A549 (cell line): Measurements from ENCODE around the gene VAPA. TPM values are rescaled to one million over a fixed set of nuclear protein-coding genes. Genes with fewer than 3 reads are reported as not detected.

Source experiments
- ATAC-seq, 2 experiments: fragments of 200-7000 bp in 1 of 2; fragments of >200 bp in 1 of 2; cut with Nextera tagmentation in 1 of 2; cut with Tn5 transposase in 1 of 2; 3 replicates each; pipeline versions ENCODE4 v1.8.0 to v1.9.1; 2018 to 2020; ENCODE audit warnings: mild to moderate bottlenecking in 1 of 2, moderate library complexity in 1 of 2
- CTCF ChIA-PET: fragments of 300-600 bp; sonication (Branson Sonifier 250); formaldehyde crosslinking; extraction: SDS; loops from one replicate; lab custom pipeline; 2021; ENCODE audit warnings: antibody characterized with exemption, inconsistent platforms; lab: Yijun Ruan, JAX
- POLR2A ChIA-PET: fragments of 350-600 bp; formaldehyde crosslinking; extraction: SDS; loops from one replicate; lab custom pipeline; 2021; ENCODE audit warnings: antibody characterized with exemption, inconsistent platforms; lab: Yijun Ruan, JAX
- DNase-seq, 2 experiments: peaks; one replicate each; pipeline versions ENCODE4 v3.0.0 to v3.0.0-alpha.2; 2011 to 2016; ENCODE audit warnings: low read depth in 1 of 2, low spot score in 1 of 2
- FAIRE-seq: peaks from 2 replicates; lab custom pipeline; 2011; peaks lifted over from hg19 to GRCh38; lab: Jason Lieb, UNC
- H3K27ac ChIP-seq, 2 experiments: fragments of >200 bp; sonication (Bioruptor Twin); formaldehyde crosslinking; 3 replicates each; pipeline ENCODE4 v1.5.1; 2016 to 2017
- H3K4me1 ChIP-seq: fragments of >200 bp; sonication (Bioruptor Twin); formaldehyde crosslinking; 3 replicates; pipeline ENCODE4 v1.6.1; 2016
- H3K4me2 ChIP-seq: fragments of >200 bp; sonication (Bioruptor Twin); formaldehyde crosslinking; 3 replicates; pipeline ENCODE4 v1.6.1; 2016
- H3K4me3 ChIP-seq: fragments of >200 bp; sonication (Bioruptor Twin); formaldehyde crosslinking; 3 replicates; pipeline ENCODE4 v1.5.1; 2016
- H3K9me3 ChIP-seq: fragments of >200 bp; sonication (Bioruptor Twin); formaldehyde crosslinking; 3 replicates; pipeline ENCODE4 v1.6.1; 2016
- ATOH8 ChIP-seq: fragments of 250-450 bp; sonication (Bioruptor Pico); IDR thresholded peaks from 2 replicates; pipeline ENCODE4 v1.5.0; 2020; ENCODE audit warnings: low read depth, mild to moderate bottlenecking, moderate library complexity
- BHLHE40 ChIP-seq: IDR thresholded peaks from 2 replicates; pipeline ENCODE4 v1.6.1; 2012; ENCODE audit warnings: low read depth, low read length, inconsistent platforms
- CBX8 ChIP-seq: fragments of 200-600 bp; sonication (generic); IDR thresholded peaks from 2 replicates; pipeline ENCODE4 v1.6.1; 2016
- CEBPB ChIP-seq, 2 experiments: fragments of >200 bp in 1 of 2; sonication (Bioruptor Twin) in 1 of 2; formaldehyde crosslinking in 1 of 2; IDR thresholded peaks; 2 replicates each; pipeline ENCODE4 v1.6.1; 2012 to 2016
- CTCF ChIP-seq: fragments of >200 bp; sonication (Bioruptor Twin); formaldehyde crosslinking; IDR thresholded peaks from 3 replicates; pipeline ENCODE4 v1.5.1; 2016
- EHF ChIP-seq: fragments of 250-450 bp; sonication (Bioruptor Pico); IDR thresholded peaks from 2 replicates; pipeline ENCODE4 v1.5.0; 2020; ENCODE audit warnings: mild to moderate bottlenecking
- ESRRA ChIP-seq: fragments of 150-350 bp; IDR thresholded peaks from 2 replicates; pipeline ENCODE4 v1.6.1; 2014; ENCODE audit warnings: mild to moderate bottlenecking, low read length, borderline replicate concordance
- FOXS1 ChIP-seq: fragments of 250-450 bp; sonication (Bioruptor Pico); IDR thresholded peaks from 2 replicates; pipeline ENCODE4 v1.5.0; 2020; ENCODE audit warnings: mild to moderate bottlenecking, moderate library complexity
- GATA3 ChIP-seq: IDR thresholded peaks from 2 replicates; pipeline ENCODE4 v1.6.1; 2012; ENCODE audit warnings: borderline replicate concordance
- HES2 ChIP-seq: fragments of >200 bp; sonication (Bioruptor Twin); formaldehyde crosslinking; IDR thresholded peaks from 2 replicates; pipeline ENCODE4 v1.6.1; 2016
- HEYL ChIP-seq: fragments of 250-450 bp; sonication (Bioruptor Pico); IDR thresholded peaks from 2 replicates; pipeline ENCODE4 v1.8.0; 2021; ENCODE audit warnings: mild to moderate bottlenecking, moderate library complexity
- HOXA7 ChIP-seq: fragments of 250-450 bp; sonication (Bioruptor Pico); IDR thresholded peaks from 2 replicates; pipeline ENCODE4 v1.5.0; 2020; ENCODE audit warnings: mild to moderate bottlenecking, moderate library complexity
- HOXB5 ChIP-seq: fragments of 250-450 bp; sonication (Bioruptor Pico); IDR thresholded peaks from 2 replicates; pipeline ENCODE4 v1.5.0; 2020; ENCODE audit warnings: mild to moderate bottlenecking, moderate library complexity
- MAX ChIP-seq: IDR thresholded peaks from 2 replicates; pipeline ENCODE4 v1.6.1; 2012
- NR3C1 ChIP-seq: fragments of >200 bp; sonication (Bioruptor Twin); formaldehyde crosslinking; IDR thresholded peaks from 3 replicates; pipeline ENCODE4 v1.6.1; 2017
- PBX3 ChIP-seq: IDR thresholded peaks from 2 replicates; pipeline ENCODE4 v1.6.1; 2012
- RAD21 ChIP-seq, 2 experiments: fragments of >200 bp in 1 of 2; sonication (Bioruptor Twin) in 1 of 2; formaldehyde crosslinking in 1 of 2; IDR thresholded peaks in 1 of 2; conservative IDR thresholded peaks in 1 of 2; 2 replicates in 1 of 2; 3 replicates in 1 of 2; pipeline ENCODE4 v1.6.1; 2012 to 2018; ENCODE audit warnings: inconsistent platforms in 1 of 2
- RCOR1 ChIP-seq: fragments of 150-350 bp; IDR thresholded peaks from 2 replicates; pipeline ENCODE4 v1.6.1; 2014; ENCODE audit warnings: antibody characterized with exemption, low read length, low read depth
- REST ChIP-seq: fragments of 200-600 bp; sonication (generic); IDR thresholded peaks from 2 replicates; pipeline ENCODE4 v1.6.1; 2016; ENCODE audit warnings: antibody characterized with exemption, mild to moderate bottlenecking, moderate library complexity
- RFX5 ChIP-seq: fragments of 450-650 bp; IDR thresholded peaks from 2 replicates; pipeline ENCODE4 v1.7.1; 2014; ENCODE audit warnings: antibody characterized with exemption, mild to moderate bottlenecking, moderate library complexity
- ZC3H11A ChIP-seq: fragments of 450-650 bp; IDR thresholded peaks from 2 replicates; pipeline ENCODE4 v1.6.1; 2014; ENCODE audit warnings: antibody characterized with exemption, mild to moderate bottlenecking
- whole genome bisulfite sequencing: methylation state at CpG from one replicate; pipeline ENCODE4 v1.1.6; 2017; ENCODE audit errors: missing lambda C conversion rate; 5-methylcytosine and 5-hydroxymethylcytosine counted together
- polyA plus RNA-seq, 4 experiments: library from polyadenylated mRNA; depleted of rRNA in 3 of 4; stranded (reverse); fragments of >200 nt; fragmentation: RNase III in 1 of 4; extraction: RNeasy Plus Mini Kit Qiagen cat#74134 plus additional on column Dnase treatment in 1 of 4; gene quantifications; 2 replicates in 3 of 4; 3 replicates in 1 of 4; pipeline ENCODE4 v1.2.3, GENCODE V29; 2011 to 2017

VAPA gene
- polyA plus RNA-seq, 2 of the 4 experiments (the other 2 are of a cell fraction) = 161 to 391 TPM

- ATAC-seq (no peak), DNase-seq (no peak), FAIRE-seq (no peak)
- Histone ChIP-seq H3K9me3 (peaks cover 27% of the 10 kb centered on the region), H3K27ac (peak overlapping the region in 1 of 2 experiments; percentile 34; a peak in 3 of 6 replicates), H3K4me2 (no peak overlapping the region), H3K4me1 (peaks cover 32% of the 10 kb centered on the region), H3K4me3 (no peak overlapping the region)
- TF ChIP-seq FOXS1 (CRISPR knock-in tag) = no peak
- TF ChIP-seq BHLHE40 = no peak
- no peak for TF ChIP-seq MAX
- no peak for TF ChIP-seq CBX8
- TF ChIP-seq RCOR1 = no peak
- TF ChIP-seq EHF (CRISPR knock-in tag) = no peak
- TF ChIP-seq RFX5 = no peak
- TF ChIP-seq ZC3H11A = no peak
- WGBS = 89% methylated on average over 2 of the region's 3 CpGs
- CTCF ChIA-PET = interaction anchor here (0.7 to 1.0 kb wide), 2 partner anchors 15 to 84 kb away, joined by 3 read pairs; no protein-coding TSS in a partner anchor
- POLR2A ChIA-PET = no interaction called here
Measured at GRCh38 chr18:9866627-9867026, 47.2 kb upstream of the VAPA start.

- DNase-seq = no peak
- H3K9me3 ChIP-seq = peaks cover 27% of the 10 kb centered on the region
- peaks cover 32% of the 10 kb centered on the region for H3K4me1 ChIP-seq
- no peak overlapping the region for H3K4me2 ChIP-seq
- POLR2A ChIA-PET = no interaction called here
- H3K4me3 ChIP-seq = no peak overlapping the region
- 91% methylated on average over 4 of the region's 4 CpGs for WGBS
- TF ChIP-seq HOXB5 (CRISPR knock-in tag) (no peak), HES2 (no peak), HOXA7 (no peak), HEYL (CRISPR knock-in tag) (no peak), MAX (no peak), CTCF (no peak)
- TF ChIP-seq, all 56 proteins: peak for 0
- no peak for ATAC-seq
- no peak for FAIRE-seq
- CTCF ChIA-PET = interaction anchor here (0.7 to 1.0 kb wide), 2 partner anchors 16 to 83 kb away, joined by 3 read pairs; no protein-coding TSS in a partner anchor
- peak overlapping the region in 1 of 2 experiments; percentile 34; a peak in 4 of 6 replicates for H3K27ac ChIP-seq
Measured at GRCh38 chr18:9867071-9867594, 46.7 kb upstream of the VAPA start.

GRCh38 chr18:9868857-9869714 lies 44.7 kb upstream of the VAPA start:
- peak overlapping the region; percentile 44 for H3K4me2 ChIP-seq
- CTCF ChIA-PET = interaction anchor here (1.1 to 1.6 kb wide), 6 partner anchors 11 to 102 kb away, joined by 3 to 6 read pairs (median 4); no protein-coding TSS in a partner anchor
- FAIRE-seq (no peak), DNase-seq (no peak), ATAC-seq (peak in 1 of 2 experiments; percentile 23; a peak in 2 of 6 replicates)
- WGBS = 76% methylated on average over 4 of the region's 6 CpGs
- no peak overlapping the region for H3K4me3 ChIP-seq
- H3K27ac ChIP-seq = peak overlapping the region; percentile 85 to 94
- H3K4me1 ChIP-seq = peaks cover 35% of the 10 kb centered on the region
- peaks cover 27% of the 10 kb centered on the region for H3K9me3 ChIP-seq
- POLR2A ChIA-PET = interaction anchor here (1.8 kb wide), 1 partner anchor 45 kb away, joined by 10 read pairs; the partner anchor contains the start of gene VAPA
- TF ChIP-seq CEBPB (IDR thresholded peaks at IDR 0.05) (no peak), HEYL (CRISPR knock-in tag) (no peak), HES2 (no peak), BHLHE40 (no peak), ESRRA (no peak), PBX3 (no peak), NR3C1 (no peak), RFX5 (no peak), RAD21 (conservative IDR thresholded peaks at IDR 0.05 in 1 of 2, IDR thresholded peaks at IDR 0.05 in 1 of 2) (no peak), GATA3 (no peak), REST (no peak), FOXS1 (CRISPR knock-in tag) (no peak), ATOH8 (CRISPR knock-in tag) (no peak)
